ENCODE results near the gene TMEM273. TPM values are rescaled to one million over a fixed set of nuclear protein-coding genes. Genes with fewer than 3 reads are reported as not detected.

TMEM273 gene
- total RNA-seq, 1 donor from 2014 or later, result 17.6 TPM

DNA sequence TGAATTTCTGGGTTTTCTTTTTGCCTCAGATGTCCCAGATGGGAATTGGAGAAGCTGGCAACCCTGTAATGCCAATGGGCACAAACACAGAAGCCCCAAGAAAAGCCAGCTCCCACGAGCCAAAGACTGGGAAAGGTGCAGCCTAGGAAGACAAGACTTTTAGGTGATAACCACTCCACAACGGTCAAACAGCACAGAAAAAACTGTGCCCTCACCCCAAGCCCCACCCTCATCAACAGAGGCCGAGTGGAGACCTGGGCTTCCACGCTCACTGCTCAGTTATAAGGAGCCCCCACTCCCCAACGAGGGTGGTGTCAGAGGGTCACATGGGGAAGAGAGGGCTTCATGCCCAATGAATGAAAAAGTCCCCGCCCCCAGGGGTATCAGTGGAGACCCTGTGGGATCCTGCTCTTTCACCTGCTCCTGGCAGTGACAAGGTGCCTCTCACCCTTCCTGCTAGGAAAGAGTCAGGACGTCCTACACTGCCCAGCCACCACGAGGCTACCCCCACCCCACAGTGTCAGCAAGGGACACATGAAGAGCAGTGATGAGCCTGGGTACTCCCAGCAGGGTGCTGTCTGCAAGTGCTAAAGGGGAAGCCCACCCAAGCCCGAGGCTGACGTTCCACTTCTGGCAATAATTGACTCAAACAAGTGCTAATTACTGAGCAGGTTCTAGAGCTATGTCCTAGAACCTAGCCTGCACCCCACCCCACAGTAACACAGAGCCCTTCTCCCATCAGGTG, 8.3 kb downstream of the TMEM273 start:
- intact Hi-C loops (cut with micrococcal nuclease), result no loop called here
- DNase-seq (no peak), ATAC-seq (no peak)

DNA sequence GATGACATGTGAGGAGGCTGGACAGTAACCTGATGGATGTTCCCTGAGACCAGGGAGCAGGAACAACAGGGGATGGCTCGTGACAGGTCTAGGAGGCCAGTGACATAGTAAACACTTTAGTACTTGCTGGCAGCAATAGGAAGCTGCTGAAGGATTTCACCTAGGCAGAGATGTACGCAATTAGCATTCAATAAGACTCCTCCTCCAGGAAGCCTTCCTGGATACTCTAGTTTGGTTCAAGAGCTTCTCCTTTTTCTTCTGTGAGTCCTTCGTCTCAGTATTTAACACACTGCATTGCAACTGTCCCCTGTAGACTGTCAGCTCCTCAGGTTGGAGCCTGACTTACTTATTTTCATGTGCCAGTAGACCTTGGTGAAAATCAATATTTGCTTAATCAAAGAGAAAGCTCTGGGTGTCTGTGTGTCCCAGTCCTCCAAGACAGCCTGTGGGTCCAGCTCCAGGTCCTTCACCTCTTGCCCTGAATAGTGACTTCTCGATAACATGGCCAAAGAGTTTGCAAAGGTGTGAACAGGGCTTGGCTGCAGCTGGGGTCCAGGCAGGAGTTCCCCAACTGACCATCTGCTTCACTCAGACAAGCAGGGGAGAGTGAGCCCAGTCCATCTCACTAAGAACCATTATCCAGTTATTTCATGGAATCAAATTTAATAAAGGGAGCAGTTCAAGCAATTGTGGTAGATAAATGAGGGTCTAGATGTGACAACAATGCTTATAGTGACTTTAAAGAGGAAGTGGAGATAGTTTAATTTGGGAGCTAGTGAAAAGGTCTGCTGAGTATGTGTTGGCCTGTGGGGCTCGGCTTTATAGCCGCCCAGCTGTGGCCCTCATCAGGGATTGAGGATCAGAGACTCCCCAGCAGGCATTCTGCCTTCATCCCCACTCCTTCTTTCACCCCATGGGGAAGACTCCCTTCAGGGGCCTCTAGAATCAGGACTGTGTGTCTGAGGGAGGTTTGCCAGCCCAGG, 9.4 kb downstream of the TMEM273 start:
- no peak for ATAC-seq
- intact Hi-C loops (cut with micrococcal nuclease), result no loop called here

DNA sequence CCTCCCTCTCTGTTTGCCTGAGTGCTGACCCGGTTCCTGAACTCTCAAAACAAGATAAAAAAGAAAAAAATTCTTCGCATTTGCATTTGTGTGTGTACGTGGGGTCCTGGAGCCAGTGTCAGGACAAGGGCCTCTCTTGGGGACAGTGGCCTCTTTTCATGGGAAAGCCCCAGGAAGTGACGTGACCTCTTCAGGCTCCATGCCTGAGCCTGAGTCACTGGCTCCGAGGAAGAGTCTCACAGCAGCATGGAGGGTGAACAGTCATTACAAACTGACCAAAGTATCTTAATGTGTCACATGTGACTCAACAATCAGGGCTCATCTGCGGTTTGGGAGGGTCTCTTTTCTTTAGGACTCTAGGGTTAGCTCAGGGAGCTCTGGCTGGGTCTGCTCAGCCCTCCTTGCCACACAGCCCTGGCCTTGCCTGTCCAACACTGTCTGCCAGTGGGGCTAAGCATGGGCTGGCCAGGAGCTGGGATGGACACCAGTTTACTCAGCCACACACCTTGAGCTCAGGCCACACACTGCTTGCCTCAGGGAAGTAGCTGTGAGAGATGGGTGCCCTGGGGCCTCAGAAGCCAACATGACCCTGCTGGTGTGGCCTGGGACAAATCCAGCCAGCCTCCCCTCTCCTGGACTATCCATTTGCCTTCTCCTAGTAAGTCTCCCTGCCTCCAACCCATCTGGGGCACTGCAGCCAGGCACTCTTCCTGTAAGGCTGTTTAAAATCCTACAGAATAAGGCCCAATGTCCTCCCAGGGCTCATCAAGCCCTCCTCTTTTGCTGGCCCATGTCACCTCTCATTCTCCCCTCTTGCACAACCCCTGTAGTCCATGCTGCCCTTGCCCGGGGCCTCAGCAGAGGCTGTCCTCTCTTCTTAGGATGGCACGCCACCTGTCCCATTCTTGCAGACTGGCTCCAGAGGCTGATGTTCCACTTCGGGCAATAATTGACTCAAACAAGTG, 10.5 kb downstream of the TMEM273 start:
- intact Hi-C loops (cut with micrococcal nuclease), result no loop called here
- ATAC-seq (peak; percentile 92), DNase-seq (peak; percentile 67)

More for the DNA sequence above, 9.4 kb downstream of the TMEM273 start:
- DNase-seq, result no peak

DNA sequence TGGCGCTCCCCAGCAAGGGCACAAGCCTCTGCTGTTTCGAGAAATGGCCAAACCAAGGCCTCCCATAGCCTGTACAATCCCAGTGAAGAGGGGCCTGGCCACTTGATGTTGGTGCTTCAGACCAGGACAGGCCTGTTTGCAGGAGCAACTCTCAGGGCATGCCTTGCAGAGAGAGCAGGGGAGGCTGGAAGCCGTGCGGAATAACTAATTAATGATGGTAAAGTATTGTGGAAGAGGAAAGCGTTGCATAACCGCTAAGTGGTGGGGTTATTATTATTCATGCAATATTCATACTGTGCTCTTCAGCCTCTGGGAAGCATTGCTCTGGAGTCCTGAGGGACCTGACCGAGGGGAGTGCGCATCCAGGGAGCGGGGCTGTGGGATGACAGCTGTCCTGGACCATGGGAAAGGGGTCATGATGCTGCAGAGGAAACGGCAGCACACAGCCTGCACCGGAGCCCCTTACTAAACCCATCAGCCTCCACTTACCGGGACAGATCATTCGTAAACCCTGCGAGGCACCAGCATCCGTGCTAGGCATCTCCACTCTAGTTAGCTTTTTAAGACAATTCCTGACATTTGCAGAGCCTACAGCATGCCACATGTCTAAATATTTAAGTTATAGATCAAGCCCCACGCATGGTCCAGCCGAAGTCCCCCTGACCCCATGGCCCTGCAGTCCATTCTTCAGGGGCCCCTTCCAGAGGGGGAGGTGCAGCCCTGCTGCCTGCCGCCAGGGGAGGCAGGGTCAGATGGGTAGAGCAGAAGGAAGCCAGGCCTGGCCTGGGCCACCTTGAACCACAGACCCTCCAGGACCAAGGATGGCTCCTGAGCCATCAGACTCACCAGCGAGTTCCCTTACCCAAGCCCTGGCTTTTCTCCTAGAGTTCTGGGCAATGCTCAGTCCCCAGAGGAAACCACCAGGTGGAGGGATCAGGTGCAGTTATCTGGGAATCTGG, 11.6 kb downstream of the TMEM273 start:
- peak; percentile 74 for ATAC-seq
- DNase-seq, result peak; percentile 52
- intact Hi-C loops (cut with micrococcal nuclease), result no loop called here

DNA sequence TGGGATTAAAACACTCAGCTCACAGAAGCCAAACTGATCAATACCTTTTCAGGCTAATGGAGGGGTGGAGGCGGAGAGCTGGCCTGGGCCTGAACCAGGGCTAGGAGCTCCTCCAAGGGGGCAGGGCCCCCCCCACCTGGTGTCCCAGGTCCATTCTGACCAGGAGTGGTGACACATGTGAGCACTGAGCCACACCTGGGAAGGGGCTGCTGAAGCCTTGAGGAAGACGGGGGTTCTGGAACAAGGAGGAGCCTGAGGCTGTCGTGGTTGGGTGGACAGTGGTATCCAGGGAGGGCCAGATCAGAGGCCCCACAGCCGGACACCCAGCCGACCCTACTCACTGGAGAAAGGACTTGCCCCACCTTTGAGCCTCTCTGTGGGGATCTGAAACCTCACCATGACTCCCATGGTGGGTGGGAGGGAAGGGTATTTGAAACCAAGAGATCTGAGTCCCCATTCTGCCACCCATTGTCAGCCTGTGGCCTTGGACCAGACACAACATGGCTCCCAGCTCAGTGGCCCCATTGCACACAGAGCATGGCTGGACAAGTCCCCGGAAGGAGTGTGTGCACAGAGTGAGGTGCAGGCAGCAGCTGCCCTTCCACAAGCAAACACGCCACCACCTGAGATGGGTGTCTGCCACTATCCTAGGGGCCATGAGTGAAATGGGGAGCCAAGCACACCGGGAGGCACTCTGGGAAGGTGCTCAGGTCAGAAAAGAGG, 12.4 kb downstream of the TMEM273 start:
- no peak for DNase-seq
- intact Hi-C loops (cut with micrococcal nuclease), result no loop called here
- ATAC-seq, result no peak

DNA sequence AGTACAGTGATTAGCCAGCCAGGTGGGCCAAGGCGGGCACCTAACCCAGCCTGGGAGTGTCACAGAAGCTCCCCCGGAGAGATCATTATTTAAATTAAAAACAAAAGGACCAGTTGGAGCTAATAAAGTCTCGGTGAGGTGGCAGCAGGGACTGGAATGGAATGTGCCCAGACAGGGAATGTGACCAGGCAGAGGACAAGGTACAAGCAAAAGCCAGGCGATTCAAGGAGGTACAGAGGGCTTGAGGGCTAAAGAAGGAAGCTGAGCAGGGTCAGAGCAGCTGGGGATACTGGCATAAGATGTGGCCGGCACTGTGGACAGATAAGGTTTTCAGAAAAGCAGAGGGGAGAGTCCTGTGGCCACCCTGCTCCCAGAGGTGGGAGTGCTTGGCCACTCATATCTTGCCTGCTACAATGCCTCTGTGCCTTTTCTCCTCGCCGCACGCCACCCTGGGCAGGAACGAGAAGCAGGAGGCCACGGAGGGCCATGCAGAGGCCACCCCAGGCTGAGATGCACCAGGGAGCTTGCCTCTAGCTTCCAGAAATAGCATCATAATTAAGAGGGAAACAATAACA, 13.2 kb downstream of the TMEM273 start:
- no peak for ATAC-seq
- no peak for DNase-seq
- intact Hi-C loops (cut with micrococcal nuclease), result no loop called here

DNA sequence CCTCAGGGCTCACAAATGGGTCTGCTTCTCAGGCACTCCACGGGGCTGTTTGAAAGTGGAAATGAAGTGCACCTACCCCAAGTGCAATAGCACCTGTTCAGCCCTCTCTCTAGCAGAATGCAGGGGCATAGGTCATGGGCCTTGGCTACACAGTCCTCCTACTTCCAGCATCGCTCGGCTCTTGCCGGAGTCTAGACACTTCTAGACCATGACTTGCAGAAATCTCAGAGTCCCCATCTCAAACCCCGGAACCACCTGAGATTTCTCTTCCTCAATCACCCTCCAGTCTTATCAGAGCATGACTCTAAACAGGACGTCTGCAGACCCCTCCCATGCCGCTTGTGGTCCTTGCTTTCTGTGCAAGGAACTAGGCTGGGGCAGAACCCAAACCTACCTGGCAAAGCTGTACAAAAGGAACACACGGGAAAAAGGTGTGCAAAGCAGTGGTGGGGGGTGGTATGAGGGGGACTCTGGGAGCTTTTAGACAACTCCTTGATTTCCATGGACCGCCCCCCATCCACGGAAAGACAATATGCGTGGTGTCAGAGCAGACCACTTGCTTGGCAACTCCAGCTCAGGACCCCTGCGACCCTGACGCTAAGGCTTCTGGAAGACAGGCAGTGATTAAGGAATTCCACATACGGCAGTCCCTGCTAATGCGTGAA, 13.8 kb downstream of the TMEM273 start:
- DNase-seq (no peak), ATAC-seq (no peak)
- intact Hi-C loops (cut with micrococcal nuclease), result no loop called here

DNA sequence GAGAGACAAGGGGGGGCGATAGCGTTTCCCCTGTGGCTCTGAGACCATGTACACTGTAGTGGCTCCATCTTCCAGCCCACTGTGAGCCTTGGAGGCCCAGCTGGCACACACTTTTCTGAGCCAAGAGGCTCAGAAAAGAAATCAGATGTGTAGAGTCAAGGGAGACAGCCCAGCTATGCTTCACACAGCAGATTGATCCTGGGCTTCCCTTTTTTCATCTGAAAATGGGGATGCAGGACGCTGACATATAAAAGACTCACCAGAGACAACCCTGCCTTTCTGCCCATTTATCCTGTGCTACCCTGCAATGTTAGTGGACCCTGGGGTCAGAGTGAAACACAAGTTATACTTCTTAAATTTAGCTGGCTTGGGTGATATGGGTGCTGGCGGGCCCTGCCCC, 14.3 kb downstream of the TMEM273 start:
- ATAC-seq, result no peak
- intact Hi-C loops (cut with micrococcal nuclease), result no loop called here
- DNase-seq, result no peak

DNA sequence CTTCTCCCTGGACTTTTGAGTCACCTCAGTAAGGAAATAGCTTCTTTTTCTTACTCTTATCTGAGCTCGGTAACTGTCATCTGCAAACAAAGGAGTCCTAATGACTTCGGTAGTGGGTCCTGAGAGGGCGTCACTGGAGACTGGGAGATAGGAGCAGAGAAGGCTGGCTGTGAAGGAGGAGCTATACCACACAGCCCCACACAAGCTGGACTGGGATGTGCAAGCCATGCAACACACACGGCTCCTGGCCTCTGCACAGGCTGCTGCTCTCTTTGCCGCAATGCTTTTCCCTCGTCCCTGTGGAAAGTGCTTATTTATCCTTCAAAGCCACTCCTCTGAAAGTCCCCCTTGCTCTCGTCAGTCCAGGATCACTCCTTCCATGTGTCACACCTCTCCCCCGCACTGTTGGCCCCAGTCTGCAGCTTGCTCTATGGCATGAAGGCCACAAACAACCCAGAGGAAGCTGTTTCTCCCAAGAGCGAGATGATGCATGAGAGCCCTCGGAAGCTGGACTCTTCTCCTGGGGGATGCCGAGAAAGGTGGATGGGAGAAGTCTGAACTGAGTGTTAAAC, 14.9 kb downstream of the TMEM273 start:
- intact Hi-C loops (cut with micrococcal nuclease), result no loop called here
- ATAC-seq (no peak), DNase-seq (no peak)

DNA sequence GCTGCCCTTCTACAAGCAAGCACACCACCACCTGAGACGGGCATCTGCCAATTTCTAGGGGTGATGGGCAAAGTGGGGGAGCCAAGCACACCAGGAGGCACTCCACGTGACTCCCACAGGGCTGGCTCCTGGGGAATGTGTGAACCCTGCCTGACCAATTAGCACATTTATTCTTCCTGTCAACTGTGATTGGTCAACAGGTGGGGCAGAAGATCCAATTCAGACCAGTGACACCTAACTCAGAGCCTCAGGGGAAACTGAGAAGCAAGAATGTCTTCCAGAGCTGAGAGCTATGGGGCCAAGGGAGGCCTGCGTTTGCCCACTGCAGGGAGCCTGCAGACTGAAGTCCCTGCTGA, 15.4 kb downstream of the TMEM273 start:
- ATAC-seq (no peak), DNase-seq (no peak)
- intact Hi-C loops (cut with micrococcal nuclease), result no loop called here

DNA sequence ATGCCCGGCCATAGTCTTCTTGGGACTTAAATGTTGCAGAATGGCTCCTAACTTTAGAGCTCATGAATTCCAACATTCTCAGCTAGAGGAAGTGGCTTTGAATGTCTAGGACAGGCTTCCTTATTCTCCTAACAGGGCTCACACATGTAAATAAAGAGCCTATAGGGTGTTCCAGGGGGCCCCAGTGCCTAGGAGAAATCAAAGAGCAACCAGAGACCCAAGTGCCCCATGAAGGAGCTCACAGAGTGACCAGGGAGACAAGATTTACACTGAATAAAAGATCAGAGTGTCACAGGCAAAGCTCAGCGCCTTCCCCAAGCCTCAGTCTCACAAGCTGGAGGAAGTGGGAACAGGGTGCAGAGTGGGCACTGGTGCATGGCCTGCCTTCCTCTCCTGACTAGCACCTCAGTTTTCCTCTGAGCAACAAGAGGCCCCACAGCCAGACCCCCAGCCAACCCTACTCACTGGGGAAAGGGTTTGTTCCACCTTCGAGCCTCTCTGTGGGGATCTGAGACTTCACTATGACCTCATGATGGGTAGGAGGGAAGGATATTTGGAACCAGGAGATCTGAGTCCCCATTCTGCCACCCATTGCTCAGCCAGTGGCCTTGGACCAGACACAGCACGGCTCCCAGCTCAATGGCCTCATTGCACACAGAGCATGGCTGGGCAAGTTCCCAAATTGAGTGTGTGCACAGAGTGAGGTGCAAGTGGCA, 16.0 kb downstream of the TMEM273 start:
- DNase-seq (no peak), ATAC-seq (no peak)
- intact Hi-C loops (cut with micrococcal nuclease), result no loop called here

DNA sequence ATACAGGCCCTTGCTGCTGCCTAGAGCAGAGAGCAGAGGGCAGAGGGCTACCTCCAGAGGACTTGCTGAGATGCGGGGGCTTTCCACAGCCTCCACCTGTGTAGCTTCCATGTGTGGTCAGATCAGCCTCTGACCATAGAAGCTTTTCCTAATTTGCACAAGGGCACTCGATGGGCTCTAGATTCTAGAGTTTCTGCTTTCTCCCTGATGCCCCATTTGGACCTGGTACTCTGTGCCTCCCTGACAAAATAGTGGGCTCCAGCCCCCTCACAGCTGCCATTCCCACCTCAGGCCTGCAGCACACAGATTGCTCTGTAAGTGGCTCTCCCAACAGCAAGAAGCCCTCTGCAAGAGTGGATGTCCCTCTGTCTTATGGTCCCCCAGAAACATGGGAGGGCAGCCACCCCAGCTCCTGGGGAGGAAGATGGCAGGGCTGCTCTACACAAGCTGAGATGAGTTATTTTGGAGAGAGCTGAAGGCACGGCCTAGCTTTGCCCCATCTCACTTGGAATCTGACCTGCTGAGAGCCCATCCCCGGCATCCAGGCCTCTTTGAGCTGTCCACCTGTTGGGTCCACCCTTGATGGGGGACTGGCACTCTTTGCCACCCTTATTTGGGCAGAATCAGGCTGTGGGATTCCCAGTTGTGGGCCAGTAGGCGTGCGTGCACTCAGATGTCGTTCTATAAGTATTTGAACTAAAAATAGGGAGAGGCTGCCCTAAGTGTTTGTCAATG, 16.7 kb downstream of the TMEM273 start:
- intact Hi-C loops (cut with micrococcal nuclease), result no loop called here
- ATAC-seq (no peak), DNase-seq (no peak)

DNA sequence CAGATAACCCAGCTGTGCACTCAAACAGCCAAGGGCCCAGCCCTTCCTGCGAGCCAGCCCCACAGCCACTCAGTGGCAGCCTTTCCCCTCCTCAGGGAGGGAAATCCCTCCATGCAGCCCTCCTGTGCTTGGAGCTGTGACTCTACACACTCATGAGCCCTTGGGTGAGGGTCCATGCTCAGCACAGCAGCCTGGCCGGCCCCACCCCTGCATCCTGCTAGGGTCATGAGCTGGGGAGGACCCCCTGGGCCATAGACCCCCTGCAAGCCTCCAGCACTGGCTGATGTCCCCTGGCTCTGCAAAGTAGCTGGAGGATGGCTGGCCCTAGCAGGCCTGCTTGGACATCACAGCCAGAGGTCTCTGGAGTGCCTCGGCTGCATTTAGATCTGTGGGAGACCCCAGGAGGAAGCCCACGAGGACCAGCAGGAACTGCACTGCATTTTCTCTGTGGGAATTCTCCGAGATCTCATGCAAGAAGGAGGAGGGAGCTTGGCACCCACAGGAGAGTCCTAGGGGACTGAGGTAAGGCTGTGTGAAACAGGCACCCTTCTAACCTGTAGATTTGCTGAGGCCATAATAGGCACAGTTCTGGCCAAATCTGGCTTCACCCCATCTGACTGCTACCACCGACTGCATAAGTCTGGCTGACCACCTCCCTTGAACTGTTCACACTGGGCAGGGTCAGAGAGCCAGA, 17.4 kb downstream of the TMEM273 start:
- no peak for ATAC-seq
- intact Hi-C loops (cut with micrococcal nuclease), result no loop called here
- DNase-seq, result no peak

DNA sequence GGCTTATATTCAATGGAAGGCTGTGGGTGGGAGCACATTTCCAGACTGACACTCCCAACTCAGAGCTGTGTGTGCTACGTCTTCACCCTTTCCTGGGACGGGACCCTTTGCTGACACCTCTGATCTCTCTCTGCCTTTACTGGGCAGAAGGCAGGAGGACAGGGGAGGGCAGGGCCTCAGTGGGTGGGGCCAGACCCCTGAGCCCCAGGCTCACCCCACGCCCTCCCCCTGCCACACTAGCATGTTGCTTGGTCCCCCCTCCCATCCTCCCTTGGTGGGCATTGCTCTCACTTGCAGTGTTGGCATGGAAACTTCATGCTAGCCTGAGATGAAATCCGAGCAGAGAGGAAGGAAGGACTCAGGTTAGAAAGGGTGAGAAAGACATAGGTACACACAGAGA, 18.4 kb downstream of the TMEM273 start:
- DNase-seq, result no peak
- intact Hi-C loops (cut with micrococcal nuclease), result no loop called here
- no peak for ATAC-seq
